Ovary (tissue), 9 donors: ENCODE results near the gene SLC36A2. TPM values are rescaled to one million over a fixed set of nuclear protein-coding genes. Genes with fewer than 3 reads are reported as not detected.

Experiments
- DNase-seq, 5 donors: peaks; one replicate each; pipeline ENCODE4 v3.0.0-alpha.2; 2019 to 2020
- H3K27ac ChIP-seq, 2 donors: fragments of 200-600 bp; one replicate each; pipeline versions ENCODE4 v1.5.1 to v1.8.0; 2019 to 2022
- H3K27me3 ChIP-seq: fragments of 200-600 bp; one replicate; pipeline ENCODE4 v1.8.0; 2022
- H3K36me3 ChIP-seq: fragments of 200-600 bp; sonication (generic); one replicate; pipeline ENCODE4 v1.5.1; 2019
- H3K4me1 ChIP-seq: one replicate; pipeline ENCODE4 v1.8.1; 2013; ENCODE audit warnings: mild to moderate bottlenecking, moderate library complexity; ENCODE audit not compliant: insufficient read depth
- H3K4me3 ChIP-seq: fragments of 200-600 bp; sonication (generic); one replicate; pipeline ENCODE4 v1.5.1; 2017
- H3K9me3 ChIP-seq, 2 donors: fragments of 200-600 bp in 1 of 2; sonication (generic) in 1 of 2; one replicate each; pipeline versions ENCODE4 v1.5.1 to v1.8.1; 2013 to 2019; ENCODE audit warnings: mild to moderate bottlenecking in 1 of 2, moderate library complexity in 1 of 2
- CTCF ChIP-seq, 3 donors: fragments of 450-650 bp in 2 of 3; fragments of 200-600 bp in 1 of 3; IDR thresholded peaks; one replicate each; pipeline versions ENCODE4 v1.5.1 to v1.8.0; 2016 to 2022; ENCODE audit warnings: antibody characterized with exemption in 3 of 3, mild to moderate bottlenecking in 1 of 3
- EP300 ChIP-seq: sonication (generic); formaldehyde crosslinking; IDR thresholded peaks from one replicate; pipeline ENCODE4 v1.6.1; 2017; ENCODE audit warnings: antibody characterized with exemption
- POLR2A ChIP-seq: fragments of 450-650 bp; IDR thresholded peaks from one replicate; pipeline ENCODE4 v1.6.1; 2017; ENCODE audit warnings: antibody characterized with exemption, mild to moderate bottlenecking, moderate library complexity
- WGBS, 3 donors: extraction: QIAGEN DNeasy Blood & Tissue Kit in 1 of 3; methylation state at CpG; one replicate each; pipeline versions ENCODE4 v1.1.5 to v1.1.7; 2013 to 2017; 5-methylcytosine and 5-hydroxymethylcytosine counted together
- intact Hi-C, 4 donors: fragments of 100-400 bp; cut with DNase I; formaldehyde crosslinking; loops; one replicate each; pipeline versions ENCODE4 v1.11.0 to v1.15.1; 2022 to 2023
- polyA plus RNA-seq, 2 donors: library from polyadenylated mRNA; stranded (reverse); fragments of 200-250 nt in 1 of 2; fragments of 350-450 nt in 1 of 2; fragmentation: Illumina TruSeq in 1 of 2; extraction: RNeasy Lipid Tissue Mini Kit (QIAGEN cat#74804) in 1 of 2; gene quantifications; one replicate each; pipeline ENCODE4 v1.2.3, GENCODE V29; 2013 to 2014
- total RNA-seq, 7 donors: library from RNA; depleted of rRNA in 2 of 7; stranded (reverse); fragments of >200 nt in 2 of 7; fragmentation: NEBNext Ultra II Directional in 3 of 7; extraction: Animal tissue kit (Norgen Biotek cat#: 25700) in 3 of 7; gene quantifications; one replicate each; pipeline versions ENCODE4 v1.1.0 to v1.2.4, GENCODE V29; 2016 to 2023
- donor health status: DM: no; HTN: no; CAD: no; lungs with moderate emphysema.
- donor health status: DM: no; HTN: no; CAD: no.
- donor health status: Bipolar disorder and iron deficiency.
- donor health status: DM: yes; HTN: yes; CAD: no.
- donor health status: DM: no; HTN: no; CAD: no.
- donor health status: DM: yes; HTN: yes; CAD: no.

Gene SLC36A2
- total and polyA plus RNA-seq, 9 donors: not detected

DNA sequence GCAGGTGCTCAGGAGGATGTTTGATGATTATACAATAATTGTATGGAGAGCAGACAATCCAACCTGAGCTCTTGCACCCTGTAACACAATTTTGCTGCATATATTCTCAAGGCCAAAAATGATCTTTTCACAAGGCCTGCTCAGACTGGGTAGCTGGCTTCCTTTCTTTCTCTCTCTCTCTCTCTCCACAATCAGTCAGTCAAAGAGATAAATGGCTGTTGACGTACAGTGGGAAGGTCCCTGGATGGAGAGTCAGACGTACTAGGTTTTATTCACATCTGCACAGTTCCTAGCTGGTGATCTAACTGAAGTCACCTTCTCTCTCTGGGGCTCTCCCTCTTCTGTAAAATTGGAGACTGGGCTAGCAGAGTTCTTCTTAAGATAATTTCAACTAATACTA lies 19.8 kb downstream of the SLC36A2 start:
- Histone ChIP-seq H3K36me3 (no peaks in the 10 kb centered on the region), H3K27me3 (no peaks in the 10 kb centered on the region), H3K27ac (no peak overlapping the region), H3K9me3 (no peaks in the 10 kb centered on the region), H3K4me3 (no peak overlapping the region), H3K4me1 (no peaks in the 10 kb centered on the region)
- TF ChIP-seq EP300 (no peak), POLR2A (no peak), CTCF (IDR thresholded peaks at IDR 0.05) (no peak)
- WGBS, 3 donors: 71 to 75% (median 74%) methylated on average over 2 of the region's 2 CpGs
- intact Hi-C loops: no loop called here
- no peak for DNase-seq

DNA sequence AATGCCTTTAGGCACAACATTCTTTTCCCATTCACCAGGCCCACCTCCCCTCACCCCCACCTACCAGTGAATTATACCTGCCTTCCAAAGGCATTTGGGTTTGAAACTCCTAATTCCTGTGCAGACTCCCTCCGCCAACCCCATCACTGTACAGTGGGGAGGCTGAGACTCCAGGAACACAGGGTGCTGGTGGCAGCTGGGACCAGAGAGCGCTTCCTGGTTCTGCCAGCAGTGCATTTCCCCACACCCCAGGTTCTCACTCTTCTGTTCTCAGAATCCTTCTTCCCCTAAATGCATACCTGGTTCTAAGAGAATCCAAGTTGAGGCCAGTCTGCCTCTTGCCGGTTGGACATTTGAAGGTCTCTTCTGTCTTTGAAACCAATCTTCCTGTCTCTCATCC lies 21.1 kb downstream of the SLC36A2 start:
- no peak for DNase-seq
- intact Hi-C loops: no loop called here
- Histone ChIP-seq H3K4me1 (no peaks in the 10 kb centered on the region), H3K9me3 (no peaks in the 10 kb centered on the region), H3K27ac (no peak overlapping the region), H3K27me3 (no peaks in the 10 kb centered on the region), H3K4me3 (no peak overlapping the region), H3K36me3 (no peaks in the 10 kb centered on the region)
- TF ChIP-seq CTCF (IDR thresholded peaks at IDR 0.05): no peak
- TF ChIP-seq POLR2A: no peak
- no peak for TF ChIP-seq EP300
- 86 to 96% (median 91%) methylated on average over 3 of the region's 3 CpGs for WGBS, 3 donors

DNA sequence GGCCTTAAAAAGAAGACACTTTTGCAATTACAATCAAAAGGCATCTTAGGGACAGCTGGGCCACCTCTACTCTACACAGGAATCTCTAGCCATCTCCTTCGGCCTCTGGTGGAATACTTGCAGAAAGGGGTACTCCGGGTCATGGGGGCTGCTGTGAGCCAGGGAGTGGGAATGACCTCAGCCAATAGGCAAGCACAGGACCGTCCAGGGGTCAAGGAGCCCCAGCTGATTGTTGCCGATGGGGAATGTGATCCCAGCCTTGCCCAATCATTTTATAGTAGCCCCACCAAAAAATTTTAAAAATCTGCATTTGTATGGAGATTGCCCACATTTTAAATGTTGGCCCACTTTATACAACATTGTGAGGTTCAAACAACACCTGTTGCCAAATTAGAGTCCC lies 26.9 kb downstream of the SLC36A2 start:
- H3K27ac ChIP-seq: no peak overlapping the region
- H3K9me3 ChIP-seq: no peaks in the 10 kb centered on the region
- TF ChIP-seq CTCF (IDR thresholded peaks at IDR 0.05) (no peak), POLR2A (no peak), EP300 (no peak)
- WGBS, 3 donors: 72 to 79% (median 74%) methylated on average over 4 of the region's 4 CpGs
- H3K4me3 ChIP-seq: no peak overlapping the region
- H3K27me3 ChIP-seq: no peaks in the 10 kb centered on the region
- no peaks in the 10 kb centered on the region for H3K36me3 ChIP-seq
- no peak for DNase-seq
- intact Hi-C loops: no loop called here
- peaks cover 5% of the 10 kb centered on the region for H3K4me1 ChIP-seq

DNA sequence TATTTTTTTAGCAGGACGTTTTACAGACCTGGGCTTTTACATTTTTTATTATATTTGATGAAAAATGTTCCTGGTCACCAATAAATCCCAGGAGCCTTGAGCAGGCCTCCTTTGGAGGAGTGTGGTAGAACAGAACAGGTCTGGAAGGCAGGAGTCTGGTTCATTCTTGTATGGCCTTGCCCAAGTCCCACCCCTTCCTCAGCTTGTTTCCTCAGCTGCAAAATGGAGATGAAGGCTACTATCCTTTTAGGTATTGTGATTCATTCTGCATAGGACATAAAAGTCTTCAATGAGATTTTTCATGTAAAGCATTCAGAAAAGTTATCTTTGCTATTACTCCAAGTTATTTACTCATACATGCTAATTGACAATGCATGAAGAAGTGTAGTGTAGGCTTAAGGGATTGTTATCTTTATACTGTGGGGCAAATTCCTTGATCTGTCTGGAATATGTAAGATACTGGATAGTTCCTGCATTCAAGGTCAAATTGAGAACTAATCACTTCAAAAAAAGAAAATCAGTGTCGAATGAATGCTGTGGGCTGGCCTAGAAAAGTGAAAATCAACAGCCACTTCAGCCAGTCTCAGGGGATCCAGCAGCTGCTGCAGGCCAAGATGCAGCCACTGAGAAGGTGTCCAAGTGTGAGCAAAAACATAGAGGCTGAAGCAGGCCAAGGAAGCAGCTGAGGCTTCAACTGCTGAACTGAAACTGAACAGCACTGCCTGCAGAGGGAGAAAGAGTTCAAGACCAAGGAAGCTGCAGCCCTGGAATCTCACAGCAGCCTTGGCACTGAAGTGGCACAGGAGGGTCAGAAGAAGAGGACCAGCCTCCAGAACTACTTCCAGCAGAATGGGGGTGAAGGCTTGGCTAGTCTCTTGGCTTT lies 28.3 kb downstream of the SLC36A2 start:
- WGBS, 3 donors: 27 to 38% (median 29%) methylated on average over 2 of the region's 2 CpGs
- H3K4me1 ChIP-seq: peaks cover 5% of the 10 kb centered on the region
- intact Hi-C loops: no loop called here
- no peak overlapping the region for H3K27ac ChIP-seq
- H3K27me3 ChIP-seq: no peaks in the 10 kb centered on the region
- H3K9me3 ChIP-seq: no peaks in the 10 kb centered on the region
- no peaks in the 10 kb centered on the region for H3K36me3 ChIP-seq
- no peak overlapping the region for H3K4me3 ChIP-seq
- peak; percentile 34 to 48 (median 40) for DNase-seq
- TF ChIP-seq POLR2A (no peak), CTCF (IDR thresholded peaks at IDR 0.05) (no peak), EP300 (no peak)
